ENCODE results near the gene ALDH3A2. TPM values are rescaled to one million over a fixed set of nuclear protein-coding genes. Genes with fewer than 3 reads are reported as not detected.

The ALDH3A2 gene
- total RNA-seq, 1 experiment from 2014 or later: 271 TPM

DNA sequence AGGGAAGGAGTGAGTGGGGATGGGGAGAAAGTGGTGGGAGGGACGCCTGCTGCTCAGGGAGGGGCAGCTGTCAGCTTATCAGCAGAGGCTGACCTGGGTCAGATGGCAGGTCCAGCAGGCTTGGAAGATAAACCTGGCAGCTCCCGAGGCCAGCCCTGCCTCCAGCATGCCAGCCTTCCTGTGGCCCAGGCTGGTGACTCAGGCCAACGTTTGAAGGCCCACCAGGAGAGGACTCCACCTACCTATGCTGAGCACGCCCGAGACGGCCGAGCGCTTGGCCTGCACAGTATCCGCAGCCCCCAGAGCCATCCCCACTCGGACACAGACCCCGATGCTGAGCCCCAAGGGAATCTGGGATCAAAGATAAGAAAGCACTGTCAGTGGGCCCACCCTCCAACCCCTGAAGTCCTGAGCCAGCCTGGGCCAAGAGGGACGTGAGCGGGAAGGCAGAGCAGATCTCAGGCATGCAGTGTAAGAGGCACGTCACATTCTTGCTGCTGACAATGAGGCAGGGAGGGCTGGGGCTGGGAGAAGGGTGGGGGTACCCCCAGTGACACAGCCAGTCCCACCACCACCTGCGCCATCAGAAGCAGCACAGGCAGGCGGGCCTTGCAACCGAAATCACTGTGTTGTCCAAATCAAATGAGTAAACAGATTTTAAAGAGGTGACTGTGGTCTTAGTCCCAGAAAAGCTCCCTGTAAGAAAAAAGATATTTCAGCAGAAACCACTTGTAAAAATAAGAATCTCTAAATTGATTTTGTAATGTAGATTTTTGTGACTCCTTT is 55.5 kb downstream of the ALDH3A2 start:
- peak in 1 of 2 experiments; percentile 84 for DNase-seq
- H3K4me3 ChIP-seq: no peak overlapping the region
- TF ChIP-seq EZH2 (IDR thresholded peaks at IDR 0.05; ENCODE audit: low read depth): no peak
- TF ChIP-seq, protein P1, sequence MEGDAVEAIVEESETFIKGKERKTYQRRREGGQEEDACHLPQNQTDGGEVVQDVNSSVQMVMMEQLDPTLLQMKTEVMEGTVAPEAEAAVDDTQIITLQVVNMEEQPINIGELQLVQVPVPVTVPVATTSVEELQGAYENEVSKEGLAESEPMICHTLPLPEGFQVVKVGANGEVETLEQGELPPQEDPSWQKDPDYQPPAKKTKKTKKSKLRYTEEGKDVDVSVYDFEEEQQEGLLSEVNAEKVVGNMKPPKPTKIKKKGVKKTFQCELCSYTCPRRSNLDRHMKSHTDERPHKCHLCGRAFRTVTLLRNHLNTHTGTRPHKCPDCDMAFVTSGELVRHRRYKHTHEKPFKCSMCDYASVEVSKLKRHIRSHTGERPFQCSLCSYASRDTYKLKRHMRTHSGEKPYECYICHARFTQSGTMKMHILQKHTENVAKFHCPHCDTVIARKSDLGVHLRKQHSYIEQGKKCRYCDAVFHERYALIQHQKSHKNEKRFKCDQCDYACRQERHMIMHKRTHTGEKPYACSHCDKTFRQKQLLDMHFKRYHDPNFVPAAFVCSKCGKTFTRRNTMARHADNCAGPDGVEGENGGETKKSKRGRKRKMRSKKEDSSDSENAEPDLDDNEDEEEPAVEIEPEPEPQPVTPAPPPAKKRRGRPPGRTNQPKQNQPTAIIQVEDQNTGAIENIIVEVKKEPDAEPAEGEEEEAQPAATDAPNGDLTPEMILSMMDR (conservative IDR thresholded peaks at IDR 0.05): no peak
- no peaks in the 10 kb centered on the region for H3K79me2 ChIP-seq (ENCODE audit: low read depth)
- no peaks in the 10 kb centered on the region for H3K9me2 ChIP-seq (ENCODE audit: insufficient read depth)
- CTCF ChIA-PET: interaction anchor here (0.9 to 1.4 kb wide), 5 partner anchors 24 to 383 kb away, joined by 3 to 6 read pairs (median 4); no protein-coding TSS in a partner anchor
- no TSS peak for BruUV-seq (replicated peaks)
- H2AFZ ChIP-seq: no peak overlapping the region
- H3K4me2 ChIP-seq: no peak overlapping the region
- H3F3A ChIP-seq (ENCODE audit: insufficient read depth, low read depth): no peaks in the 10 kb centered on the region; the same call in 1 of the 2 replicates
- POLR2A ChIA-PET (ENCODE audit: unreplicated experiment): interaction anchor here (0.5 to 1.0 kb wide), 7 partner anchors 16 to 758 kb away, joined by 3 to 18 read pairs (median 5); partner anchors contain the start of gene ALDH3A2
- intact Hi-C loops (cut with micrococcal nuclease; ENCODE audit: unreplicated experiment): loop anchor here (1.0 to 5.0 kb wide), 4 partner anchors 10 to 192 kb away; no protein-coding TSS in a partner anchor
- H3K9me3 ChIP-seq (ENCODE audit: insufficient read depth, low read depth): no peaks in the 10 kb centered on the region
- H3K27me3 ChIP-seq (ENCODE audit: insufficient read depth, low read depth): no peaks in the 10 kb centered on the region
- H4K20me1 ChIP-seq (ENCODE audit: insufficient read depth): no peaks in the 10 kb centered on the region
- H3K4me1 ChIP-seq (replicated peaks; ENCODE audit: insufficient read depth): peaks cover 13% of the 10 kb centered on the region; the same call in 1 of the 2 replicates
- H3K27ac ChIP-seq: no peak overlapping the region
- no peaks in the 10 kb centered on the region for H3K36me3 ChIP-seq (ENCODE audit: low read depth)

DNA sequence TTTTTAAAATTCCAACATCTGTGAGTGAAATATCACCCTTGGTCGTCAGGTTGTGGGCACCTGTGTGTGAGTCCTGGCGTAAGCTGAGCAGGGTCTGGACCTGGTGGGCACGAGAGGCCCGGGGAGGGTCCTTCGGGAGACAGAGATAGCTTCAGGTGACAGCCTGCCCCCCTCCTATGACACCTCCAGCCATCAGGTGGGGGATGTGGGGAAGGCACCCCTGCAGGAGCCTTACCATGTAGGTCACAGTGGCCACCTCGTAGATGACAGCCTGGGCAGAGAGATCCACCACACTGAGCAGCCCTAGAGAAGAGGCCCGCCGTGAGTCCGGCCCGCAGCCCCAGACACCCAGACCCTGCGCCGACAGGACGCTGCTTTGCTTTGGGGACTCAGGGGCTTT is 56.6 kb downstream of the ALDH3A2 start:
- H3K36me3 ChIP-seq (ENCODE audit: low read depth): no peaks in the 10 kb centered on the region

More for the DNA sequence above, 56.6 kb downstream of the ALDH3A2 start:
- Histone ChIP-seq H3K4me1 (replicated peaks; ENCODE audit: insufficient read depth) (peaks cover 13% of the 10 kb centered on the region; the same call in 1 of the 2 replicates), H3K9me3 (ENCODE audit: insufficient read depth, low read depth) (no peaks in the 10 kb centered on the region), H3K27ac (no peak overlapping the region), H3F3A (ENCODE audit: insufficient read depth, low read depth) (no peaks in the 10 kb centered on the region; the same call in 1 of the 2 replicates), H3K4me2 (no peak overlapping the region), H3K4me3 (no peak overlapping the region), H3K27me3 (ENCODE audit: insufficient read depth, low read depth) (no peaks in the 10 kb centered on the region), H2AFZ (no peak overlapping the region), H3K79me2 (ENCODE audit: low read depth) (no peaks in the 10 kb centered on the region), H4K20me1 (ENCODE audit: insufficient read depth) (no peaks in the 10 kb centered on the region), H3K9me2 (ENCODE audit: insufficient read depth) (no peaks in the 10 kb centered on the region)
- intact Hi-C loops (cut with micrococcal nuclease; ENCODE audit: unreplicated experiment): no loop called here
- DNase-seq: no peak
- TF ChIP-seq, protein P1 (conservative IDR thresholded peaks at IDR 0.05): no peak
- no peak for TF ChIP-seq EZH2 (IDR thresholded peaks at IDR 0.05; ENCODE audit: low read depth)
- ChIA-PET CTCF (interaction anchor here (0.5 to 0.7 kb wide), 5 partner anchors 13 to 257 kb away, joined by 3 to 12 read pairs (median 6); no protein-coding TSS in a partner anchor), POLR2A (ENCODE audit: unreplicated experiment) (interaction anchor here (1.2 kb wide), 1 partner anchor 57 kb away, joined by 5 read pairs; the partner anchor contains the start of gene ALDH3A2)
- no TSS peak for BruUV-seq (replicated peaks)
